Amniotic epithelial cell (primary cell): ENCODE results near the gene CD164L2.
"Not testable (repeated sequence)": the region's sequence is repeated elsewhere in the genome, so short reads cannot be mapped to it uniquely, and the experiment has no call there.

Source experiments
- DNase-seq: peaks from one replicate; pipeline ENCODE4 v3.0.0-alpha.2; 2010; ENCODE audit warnings: low read depth

Gene CD164L2

GRCh38 chr1:27383039-27383605, at the start of gene CD164L2:
CD164L2 (minus strand) TSS chr1:27383333; CDS start chr1:27383239, 94 bp downstream.
- no peak for DNase-seq

- DNase-seq = not testable (repeated sequence)
These were observed 49.6 kb upstream of the CD164L2 start for GRCh38 chr1:27432725-27433124.

- DNase-seq = no peak
These were observed 48.4 kb upstream of the CD164L2 start for GRCh38 chr1:27431601-27431940.

- no peak for DNase-seq
These were observed 47.9 kb upstream of the CD164L2 start for GRCh38 chr1:27430903-27431600.

GRCh38 chr1:27429029-27429425, 45.9 kb upstream of the CD164L2 start:
- no peak for DNase-seq

DNA sequence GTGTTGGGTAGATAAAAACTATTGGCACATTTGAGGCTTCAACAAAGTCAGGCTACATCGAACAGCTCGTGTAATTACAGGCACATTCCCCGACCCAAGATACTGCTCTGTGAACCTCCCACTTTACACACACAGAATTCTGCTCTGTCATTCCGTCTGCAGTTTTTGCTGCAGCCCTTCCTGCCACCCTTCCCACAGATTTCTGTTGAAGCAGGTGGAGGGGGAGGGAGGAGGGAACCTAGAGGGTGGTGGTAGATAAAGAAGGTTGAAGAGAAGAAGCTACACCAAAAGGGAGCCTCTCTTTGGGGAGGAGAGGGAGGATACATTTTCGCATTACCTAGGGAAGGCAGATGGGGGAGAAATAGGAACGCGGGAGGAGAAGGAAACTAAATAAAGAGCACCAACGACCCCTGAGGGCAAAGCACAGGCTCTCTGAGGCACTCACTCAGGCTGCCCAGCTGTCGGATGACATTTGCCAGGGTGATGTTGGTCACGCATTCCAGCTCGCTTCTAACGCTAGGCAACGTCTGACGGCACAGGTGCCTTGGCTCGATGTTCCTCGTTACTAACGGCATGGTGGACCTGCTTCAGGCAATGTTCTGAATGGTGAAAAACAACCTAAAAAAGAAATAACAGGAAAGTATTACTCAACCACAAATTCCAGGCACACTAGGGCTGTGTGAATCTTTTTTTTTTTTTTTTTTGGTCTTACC, 45.3 kb upstream of the CD164L2 start:
- DNase-seq = no peak

GRCh38 chr1:27427816-27428315, 44.7 kb upstream of the CD164L2 start:
- DNase-seq = no peak

GRCh38 chr1:27427329-27427728, 44.2 kb upstream of the CD164L2 start:
- DNase-seq = no peak

GRCh38 chr1:27423709-27424108, 40.6 kb upstream of the CD164L2 start:
- no peak for DNase-seq

DNA sequence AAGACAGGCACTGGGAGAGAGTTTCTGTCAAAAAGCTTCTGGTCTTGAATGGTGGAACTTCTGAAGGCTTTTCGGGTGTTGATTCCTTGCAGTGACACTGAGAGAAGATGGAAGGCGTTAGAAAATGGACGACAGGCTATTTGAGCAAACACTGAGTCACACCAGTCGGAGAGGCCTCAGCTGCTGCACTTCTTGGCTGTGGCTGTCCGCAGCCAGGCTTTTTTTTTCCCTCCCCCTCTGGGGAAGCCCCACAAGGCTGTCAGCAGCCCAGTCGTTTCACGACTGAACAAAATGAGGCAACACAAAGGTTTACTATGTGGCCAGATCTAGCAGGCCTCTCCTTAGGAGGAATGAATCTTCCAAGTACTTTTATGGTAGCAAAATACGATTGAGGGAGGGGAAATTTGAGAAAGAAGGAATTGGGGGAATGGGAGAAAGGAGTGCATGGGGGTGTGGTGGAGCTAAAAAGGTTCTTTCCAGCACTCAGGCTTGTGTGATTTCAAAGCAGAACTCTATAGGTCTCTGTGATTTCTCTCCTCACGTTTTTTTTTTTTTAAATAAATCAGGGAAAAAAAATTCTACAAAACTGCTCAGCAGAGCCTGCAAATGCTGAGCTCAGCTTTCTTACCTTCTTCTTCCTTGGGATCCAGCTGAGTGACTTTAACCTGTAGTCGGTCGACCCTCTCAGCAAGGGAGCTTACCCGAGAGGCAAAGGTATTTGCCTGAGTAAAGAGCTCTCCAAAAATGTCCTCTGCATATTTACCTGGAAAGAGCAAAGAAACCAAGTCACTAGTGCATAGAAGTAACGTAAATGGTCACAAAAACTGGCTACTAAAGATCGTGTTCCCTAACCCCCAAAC, 35.4 kb upstream of the CD164L2 start:
- DNase-seq = peak; percentile 95

DNA sequence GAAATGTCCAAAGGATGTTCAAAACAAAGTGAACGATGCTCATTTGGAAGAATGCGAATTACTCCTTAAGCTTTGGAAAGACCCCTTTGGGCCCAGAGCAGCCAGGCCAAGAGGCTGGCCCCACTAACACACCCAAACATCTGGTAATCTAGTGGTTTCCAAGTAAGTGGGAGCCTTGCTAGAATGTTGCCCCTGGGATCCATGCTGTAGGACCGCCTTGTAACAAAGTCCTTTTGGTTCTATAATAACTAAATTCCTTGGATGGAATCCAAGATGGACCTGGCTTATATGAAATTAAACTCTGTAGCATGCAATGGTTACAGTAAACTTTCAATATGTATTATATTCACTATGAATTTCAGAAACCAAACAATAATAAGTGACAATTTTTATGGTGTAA, 34.6 kb upstream of the CD164L2 start:
- no peak for DNase-seq

DNA sequence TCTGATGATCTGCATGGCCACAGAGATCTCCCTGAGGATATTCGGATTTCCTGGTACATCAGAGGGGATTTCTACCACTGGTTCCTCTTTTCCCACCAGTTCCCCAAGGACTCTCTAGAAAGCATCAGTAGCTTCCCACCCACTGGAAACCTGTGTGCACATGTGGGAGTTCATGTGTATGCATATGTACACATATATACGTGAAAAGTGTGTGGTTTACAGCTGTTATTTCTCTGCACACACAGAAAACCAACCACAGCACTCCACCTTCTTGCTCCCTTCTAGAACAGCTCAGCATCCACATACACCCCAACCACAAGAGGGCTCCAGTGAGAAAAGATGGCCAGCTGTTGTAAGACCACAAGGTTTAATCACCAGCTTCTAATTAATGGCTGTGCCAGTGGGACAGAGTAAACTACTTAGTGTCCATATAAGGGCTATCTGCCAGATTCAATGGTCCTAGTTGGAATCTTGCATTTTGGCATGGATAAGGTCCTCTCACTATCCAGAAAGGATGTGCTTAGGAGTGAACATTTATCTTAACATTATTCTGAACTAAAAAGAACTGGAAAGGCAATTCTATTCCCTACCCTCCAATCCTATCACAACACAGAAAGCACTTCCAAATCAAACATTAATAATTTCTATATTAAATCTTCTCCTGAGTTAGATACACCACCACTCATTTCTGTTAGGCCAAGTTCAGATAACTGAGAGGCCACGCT, 33.4 kb upstream of the CD164L2 start:
- peak; percentile 84 for DNase-seq

DNA sequence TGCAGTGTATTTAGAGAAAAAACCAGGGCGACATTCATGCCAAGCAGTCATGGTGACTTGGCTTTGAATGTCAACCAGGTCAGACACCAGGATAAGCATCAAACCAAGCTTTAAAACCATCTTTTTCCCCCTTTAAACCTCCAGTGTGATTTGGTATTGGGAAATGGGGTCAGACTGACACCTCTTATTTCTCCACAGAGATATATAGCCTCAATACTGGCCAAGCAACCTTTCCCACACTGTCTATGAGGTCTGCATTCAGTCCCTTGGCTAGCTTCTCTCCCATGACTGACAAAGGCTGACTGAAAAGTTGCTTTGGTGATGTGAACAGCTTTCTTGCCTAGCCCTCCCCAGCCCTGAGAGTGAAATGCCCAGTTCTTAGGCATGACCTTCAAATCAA, 31.0 kb upstream of the CD164L2 start:
- DNase-seq = no peak

GRCh38 chr1:27413004-27413403, 29.9 kb upstream of the CD164L2 start:
- peak; percentile 79 for DNase-seq

- no peak for DNase-seq
These were observed 29.4 kb upstream of the CD164L2 start for GRCh38 chr1:27412502-27412901.

DNA sequence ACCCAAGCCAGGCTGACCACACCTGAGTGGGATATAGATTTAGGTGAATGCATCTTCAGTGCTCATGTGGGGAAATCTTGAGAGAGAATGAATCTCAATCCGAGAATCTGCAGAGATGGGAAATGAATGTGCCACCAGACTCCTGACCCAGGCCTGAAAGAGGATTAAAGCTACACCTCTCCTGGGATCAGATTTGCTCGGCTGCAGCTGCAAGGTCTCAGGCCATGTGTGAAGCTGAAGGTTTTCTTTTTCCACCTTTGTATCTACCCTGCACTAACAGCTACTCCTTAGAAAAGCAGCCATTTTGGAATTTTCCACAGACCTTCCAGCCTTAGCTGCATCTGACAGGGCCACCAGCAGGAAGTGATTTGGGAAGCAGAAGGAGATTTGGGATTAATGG, 27.6 kb upstream of the CD164L2 start:
- DNase-seq = no peak

GRCh38 chr1:27409669-27410068, 26.5 kb upstream of the CD164L2 start:
- no peak for DNase-seq

- no peak for DNase-seq
These were observed 25.0 kb upstream of the CD164L2 start for GRCh38 chr1:27408151-27408550.

DNA sequence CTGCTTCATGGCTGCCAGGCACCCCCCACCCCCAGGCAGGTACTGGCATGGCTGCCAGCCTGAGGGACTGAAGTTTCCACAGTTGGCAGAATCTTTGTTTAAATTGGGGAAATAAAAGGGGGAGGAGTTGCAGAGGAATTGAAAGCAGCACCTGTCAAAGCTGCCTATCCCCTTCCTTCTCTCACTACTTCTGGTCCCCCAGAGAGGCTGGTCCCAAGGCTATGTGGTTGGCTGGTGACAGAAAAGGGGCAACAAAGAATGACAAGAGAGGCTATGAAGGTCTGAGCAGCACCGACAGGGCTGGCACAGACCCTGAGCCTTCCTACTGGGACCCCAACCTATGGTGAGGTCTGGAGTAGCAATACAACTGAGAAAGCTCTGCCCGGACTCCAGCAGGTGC, 23.7 kb upstream of the CD164L2 start:
- not testable (repeated sequence) for DNase-seq

- DNase-seq = no peak
These were observed 23.2 kb upstream of the CD164L2 start for GRCh38 chr1:27406362-27406680.

- DNase-seq = not testable (repeated sequence)
These were observed 22.6 kb upstream of the CD164L2 start for GRCh38 chr1:27405598-27406361.
